Retinal pigment epithelial cell (primary cell): ENCODE measurements around the gene GLRX2.
A peak's percentile ranks its signal among the peaks of the same experiment; 100 is the strongest.
"Not testable (repeated sequence)": the region's sequence is repeated elsewhere in the genome, so short reads cannot be mapped to it uniquely, and the experiment has no call there.

Source experiments
- DNase-seq: peaks from one replicate; pipeline ENCODE4 v3.0.0-alpha.2; 2010; ENCODE audit warnings: low read depth
- H3K4me3 ChIP-seq: 2 replicates; pipeline ENCODE4 v1.5.1; 2011; ENCODE audit warnings: mild to moderate bottlenecking, low read length, control low read depth, moderate library complexity
- TF ChIP-seq, protein P1 (sequence below): conservative IDR thresholded peaks from 2 replicates; pipeline ENCODE4 v1.5.1; 2011; ENCODE audit warnings: low read depth, low read length, control low read depth, inconsistent platforms

The GLRX2 gene

DNA sequence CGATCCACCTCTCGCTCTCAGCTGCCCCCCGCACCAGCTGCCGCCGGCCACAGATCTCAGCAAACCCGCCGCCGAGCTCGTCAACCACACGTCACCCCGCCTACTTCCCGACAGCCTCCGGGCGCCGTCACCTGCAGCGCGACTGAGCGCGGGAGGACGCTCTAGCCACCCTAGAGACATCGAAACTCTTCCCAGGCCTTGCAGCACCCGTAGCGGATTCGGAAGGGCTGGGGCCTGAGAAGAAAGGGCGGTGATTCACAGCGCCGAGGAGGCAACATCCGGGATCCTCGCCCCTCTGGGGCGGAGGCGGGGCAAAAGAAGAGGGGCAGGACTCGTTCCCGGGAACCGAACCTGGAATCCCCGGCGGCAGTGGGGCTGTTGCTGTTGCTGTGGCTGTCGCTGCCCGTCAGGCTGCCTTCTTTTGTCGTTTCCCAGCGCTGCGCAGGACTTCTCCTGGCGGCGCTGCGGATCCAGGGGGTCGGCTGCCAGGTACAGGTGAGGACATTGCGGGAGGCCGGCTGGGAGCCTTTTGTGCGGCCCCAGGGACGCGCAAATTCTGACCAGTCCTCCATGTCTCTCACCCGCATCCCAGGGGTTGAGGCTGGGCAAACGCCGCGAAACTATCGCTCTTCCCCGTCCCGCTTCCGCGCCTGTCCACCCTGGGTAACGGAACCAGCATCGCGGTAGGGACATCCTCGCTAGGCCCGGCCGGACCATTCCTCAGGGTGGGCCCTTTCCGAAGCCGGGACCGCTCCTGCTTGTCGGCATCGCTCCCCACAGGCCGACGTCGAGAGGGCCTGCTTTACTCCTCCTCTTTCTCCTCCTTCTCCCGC, 45.7 kb downstream of the GLRX2 start, which contains the start of the genes RO60 and UCHL5:
Gene RO60 (plus strand): TSS at position 331 of the 833 bp plus-strand sequence. CDS start 9,443 bp downstream, outside the sequence.
Gene UCHL5 (minus strand): TSS at position 79 of the 833 bp plus-strand sequence. CDS start 100 bp downstream, outside the sequence.
- peak within 1 kb of the TSS; percentile 91 for H3K4me3 ChIP-seq
- TF ChIP-seq, protein P1, sequence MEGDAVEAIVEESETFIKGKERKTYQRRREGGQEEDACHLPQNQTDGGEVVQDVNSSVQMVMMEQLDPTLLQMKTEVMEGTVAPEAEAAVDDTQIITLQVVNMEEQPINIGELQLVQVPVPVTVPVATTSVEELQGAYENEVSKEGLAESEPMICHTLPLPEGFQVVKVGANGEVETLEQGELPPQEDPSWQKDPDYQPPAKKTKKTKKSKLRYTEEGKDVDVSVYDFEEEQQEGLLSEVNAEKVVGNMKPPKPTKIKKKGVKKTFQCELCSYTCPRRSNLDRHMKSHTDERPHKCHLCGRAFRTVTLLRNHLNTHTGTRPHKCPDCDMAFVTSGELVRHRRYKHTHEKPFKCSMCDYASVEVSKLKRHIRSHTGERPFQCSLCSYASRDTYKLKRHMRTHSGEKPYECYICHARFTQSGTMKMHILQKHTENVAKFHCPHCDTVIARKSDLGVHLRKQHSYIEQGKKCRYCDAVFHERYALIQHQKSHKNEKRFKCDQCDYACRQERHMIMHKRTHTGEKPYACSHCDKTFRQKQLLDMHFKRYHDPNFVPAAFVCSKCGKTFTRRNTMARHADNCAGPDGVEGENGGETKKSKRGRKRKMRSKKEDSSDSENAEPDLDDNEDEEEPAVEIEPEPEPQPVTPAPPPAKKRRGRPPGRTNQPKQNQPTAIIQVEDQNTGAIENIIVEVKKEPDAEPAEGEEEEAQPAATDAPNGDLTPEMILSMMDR = no peak

DNA sequence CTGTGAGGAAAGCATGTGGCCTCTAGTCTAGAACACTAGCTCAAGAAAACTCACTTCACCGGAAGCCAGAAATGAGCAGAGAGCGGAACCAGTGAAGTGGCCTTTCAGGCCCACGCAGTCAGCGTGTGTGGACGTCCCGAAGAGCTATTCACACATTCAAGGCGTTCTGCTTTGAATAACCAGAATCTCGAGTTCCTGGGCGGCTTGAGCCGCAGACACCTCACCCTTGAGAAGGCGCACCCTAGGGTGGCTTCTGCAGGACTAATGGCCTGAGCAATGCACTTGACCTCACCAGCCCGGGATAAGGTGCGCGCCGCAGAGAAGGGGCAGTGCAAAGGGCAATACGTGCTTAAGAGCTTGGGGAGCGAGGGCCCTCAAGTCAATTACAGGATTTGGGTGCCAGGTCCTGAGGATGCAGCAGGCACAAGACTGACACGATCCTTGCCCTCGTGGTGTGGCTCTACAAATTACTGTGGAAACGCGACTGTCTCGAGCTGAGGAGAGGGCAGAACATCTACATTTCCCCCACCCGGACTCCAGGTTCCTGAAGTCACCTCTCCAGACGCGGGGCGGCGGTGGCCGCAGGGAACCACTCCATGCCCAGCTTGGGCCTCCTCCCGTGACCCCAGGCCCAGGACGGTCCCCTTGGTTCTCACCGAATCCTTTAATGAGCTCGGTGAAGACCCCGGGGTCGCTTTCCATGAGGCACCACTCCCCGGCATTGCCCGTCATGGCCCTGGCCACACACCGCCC, 46.5 kb downstream of the GLRX2 start:
- no peak for DNase-seq
- H3K4me3 ChIP-seq = peak overlapping the region; percentile 91
- TF ChIP-seq, protein P1 = no peak

More for the DNA sequence above, 45.7 kb downstream of the GLRX2 start, which contains the start of the genes RO60 and UCHL5:
- DNase-seq = peak; percentile 93

DNA sequence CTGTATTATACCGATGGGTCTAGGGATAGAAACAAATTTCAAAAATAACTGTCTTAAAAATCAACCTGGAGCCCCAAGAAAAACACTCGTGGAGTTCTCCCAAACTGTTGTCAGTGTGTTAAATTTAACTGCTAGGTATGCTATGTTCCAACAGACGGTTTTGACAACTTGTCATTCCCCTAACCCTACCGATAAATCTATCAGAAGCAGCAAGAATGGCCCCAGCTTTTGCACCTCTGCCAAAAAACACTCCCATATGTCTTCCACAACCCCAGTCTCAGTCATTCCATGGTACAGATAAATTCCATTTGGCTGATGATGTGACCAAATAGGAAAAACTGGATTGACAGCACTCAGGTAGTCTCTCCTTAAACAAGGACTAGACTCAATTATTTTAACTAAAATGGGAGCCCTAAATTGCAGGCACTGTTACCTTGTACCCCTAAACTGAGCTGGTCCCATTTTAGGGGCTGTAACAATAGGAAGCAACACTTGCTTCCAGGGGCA, 51.0 kb downstream of the GLRX2 start:
- H3K4me3 ChIP-seq = no peak overlapping the region
- TF ChIP-seq, protein P1 = no peak
- no peak for DNase-seq

DNA sequence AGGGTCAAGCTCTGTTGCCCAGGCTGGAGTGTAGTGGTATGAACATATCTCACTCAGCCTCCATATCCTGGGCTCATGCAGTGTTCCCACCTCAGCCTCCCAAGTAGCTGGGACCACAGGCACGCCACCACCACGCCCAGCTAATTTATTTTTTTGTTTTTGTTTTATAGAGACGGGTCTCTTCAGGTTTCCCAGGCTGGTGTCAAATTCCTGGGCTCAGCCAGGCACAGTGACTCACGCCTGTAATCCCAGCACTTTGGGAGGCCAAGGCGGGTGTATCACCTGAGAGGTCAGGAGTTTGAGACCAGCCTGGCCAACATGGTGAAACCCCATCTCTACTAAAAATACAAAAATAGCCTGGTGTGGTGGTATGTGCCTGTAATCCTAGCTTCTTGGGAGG, 56.3 kb downstream of the GLRX2 start:
- not testable (repeated sequence) for DNase-seq, H3K4me3 ChIP-seq
